Heart left ventricle (tissue), 16 donors: ENCODE results near the gene DSCAML1. TPM values are rescaled to one million over a fixed set of nuclear protein-coding genes. Genes with fewer than 3 reads are reported as not detected.

Source experiments
- ATAC-seq, 4 donors: fragments of 200-7000 bp; cut with Tn5 transposase; one replicate each; pipeline ENCODE4 v1.9.1; 2020 to 2022; ENCODE audit warnings: moderate library complexity in 4 of 4, mild to moderate bottlenecking in 3 of 4, moderate number of reproducible peaks in 1 of 4
- DNase-seq, 5 donors: peaks; one replicate each; pipeline ENCODE4 v3.0.0-alpha.2; 2020
- H3K27ac ChIP-seq, 12 donors: fragments of 200-600 bp; sonication (generic) in 4 of 12; one replicate each; pipeline versions ENCODE4 v1.5.0 to v1.8.0; 2016 to 2022; ENCODE audit warnings: mild to moderate bottlenecking in 2 of 12
- H3K27me3 ChIP-seq, 9 donors: fragments of 200-600 bp; sonication (generic) in 2 of 9; one replicate each; pipeline versions ENCODE4 v1.5.1 to v1.8.0; 2016 to 2022; ENCODE audit warnings: mild to moderate bottlenecking in 3 of 9
- H3K36me3 ChIP-seq, 9 donors: fragments of 200-600 bp; sonication (generic) in 2 of 9; one replicate each; pipeline versions ENCODE4 v1.5.0 to v1.8.0; 2018 to 2022; ENCODE audit warnings: mild to moderate bottlenecking in 2 of 9
- H3K4me1 ChIP-seq, 12 donors: fragments of 200-600 bp; sonication (generic) in 4 of 12; one replicate each; pipeline versions ENCODE4 v1.5.0 to v1.8.0; 2016 to 2022; ENCODE audit warnings: mild to moderate bottlenecking in 3 of 12
- H3K4me3 ChIP-seq, 12 donors: fragments of 200-600 bp; sonication (generic) in 4 of 12; one replicate each; pipeline versions ENCODE4 v1.5.0 to v1.8.0; 2017 to 2022; ENCODE audit warnings: mild to moderate bottlenecking in 9 of 12, moderate library complexity in 4 of 12
- H3K9me3 ChIP-seq, 12 donors: fragments of 200-600 bp; sonication (generic) in 4 of 12; one replicate each; pipeline versions ENCODE4 v1.5.0 to v1.8.0; 2016 to 2022; ENCODE audit warnings: mild to moderate bottlenecking in 1 of 12
- POLR2A ChIP-seq, 2 donors: fragments of 450-650 bp; IDR thresholded peaks; one replicate each; pipeline ENCODE4 v1.6.1; 2017; ENCODE audit warnings: antibody characterized with exemption in 2 of 2, mild to moderate bottlenecking in 2 of 2, moderate library complexity in 2 of 2
- WGBS, 4 donors: extraction: QIAGEN DNeasy Blood & Tissue Kit in 2 of 4; methylation state at CpG; one replicate each; pipeline versions ENCODE4 v1.1.5 to v1.1.7; 2013 to 2018; 5-methylcytosine and 5-hydroxymethylcytosine counted together
- intact Hi-C, 10 donors: fragments of 100-400 bp; cut with DNase I; formaldehyde crosslinking; loops; one replicate each; pipeline versions ENCODE4 v1.11.1 to v1.14.2; 2022
- long read RNA-seq, 3 donors: library from polyadenylated mRNA; unstranded; transcript quantifications; one replicate each; pipeline ENCODE4 v2.0.0, GENCODE V29; 2020 to 2021
- polyA plus RNA-seq, 2 donors: library from polyadenylated mRNA; stranded (reverse); fragments of 200-250 nt; gene quantifications; one replicate each; pipeline ENCODE4 v1.2.3, GENCODE V29; 2013
- total RNA-seq, 9 donors: library from RNA; depleted of rRNA in 2 of 9; stranded (reverse); fragments of >200 nt in 2 of 9; fragmentation: NEBNext Ultra II Directional in 3 of 9; extraction: Animal tissue kit (Norgen Biotek cat#: 25700) in 3 of 9; gene quantifications; one replicate each; pipeline versions ENCODE4 v1.1.0 to v1.2.4, GENCODE V29; 2016 to 2023
- TF ChIP-seq, protein P1 (sequence below), 12 donors: fragments of 200-600 bp; sonication (generic) in 4 of 12; IDR thresholded peaks; one replicate each; pipeline versions ENCODE4 v1.5.0 to v1.8.0; 2018 to 2022; ENCODE audit warnings: antibody characterized with exemption in 12 of 12, mild to moderate bottlenecking in 5 of 12
- donor health status: ischemic (EF 13 %, LVEDD 7.1; RV severe dilation, severe dysfunction).
- donor health status: healthy with polysubstance abuse.
- donor health status: DM: no; HTN: yes; CAD: no.
- donor health status: DM: no; HTN: no; CAD: no.
- donor health status: ischemic (EF 25% LVEDD 6.9; RV normal size, moderate dysfunction).
- donor health status: ischemic (EF 25% LVEDD 5.7; RV mildly dilated, moderate dysfunction).
- donor health status: healthy.
- donor health status: DM: yes; HTN: yes; CAD: no.
- donor health status: ischemic (EF 35%, LVEDD 5.7; RV mildly dilated, moderate dysfunction).
- donor health status: nonischemic (EF 11% LVEDD 7.7; RV severe dilation, severe dysfunction).
- donor health status: DM: yes; HTN: yes; CAD: no.
- donor health status: PGD.
- donor health status: ischemic (EF 29% LVEDD 5.4; RV normal size, mild dysfunction).
- donor health status: nonischemic (EF 23%, LVEDD 6.1; RV moderate dilation, normal function).

Gene DSCAML1, protein sequence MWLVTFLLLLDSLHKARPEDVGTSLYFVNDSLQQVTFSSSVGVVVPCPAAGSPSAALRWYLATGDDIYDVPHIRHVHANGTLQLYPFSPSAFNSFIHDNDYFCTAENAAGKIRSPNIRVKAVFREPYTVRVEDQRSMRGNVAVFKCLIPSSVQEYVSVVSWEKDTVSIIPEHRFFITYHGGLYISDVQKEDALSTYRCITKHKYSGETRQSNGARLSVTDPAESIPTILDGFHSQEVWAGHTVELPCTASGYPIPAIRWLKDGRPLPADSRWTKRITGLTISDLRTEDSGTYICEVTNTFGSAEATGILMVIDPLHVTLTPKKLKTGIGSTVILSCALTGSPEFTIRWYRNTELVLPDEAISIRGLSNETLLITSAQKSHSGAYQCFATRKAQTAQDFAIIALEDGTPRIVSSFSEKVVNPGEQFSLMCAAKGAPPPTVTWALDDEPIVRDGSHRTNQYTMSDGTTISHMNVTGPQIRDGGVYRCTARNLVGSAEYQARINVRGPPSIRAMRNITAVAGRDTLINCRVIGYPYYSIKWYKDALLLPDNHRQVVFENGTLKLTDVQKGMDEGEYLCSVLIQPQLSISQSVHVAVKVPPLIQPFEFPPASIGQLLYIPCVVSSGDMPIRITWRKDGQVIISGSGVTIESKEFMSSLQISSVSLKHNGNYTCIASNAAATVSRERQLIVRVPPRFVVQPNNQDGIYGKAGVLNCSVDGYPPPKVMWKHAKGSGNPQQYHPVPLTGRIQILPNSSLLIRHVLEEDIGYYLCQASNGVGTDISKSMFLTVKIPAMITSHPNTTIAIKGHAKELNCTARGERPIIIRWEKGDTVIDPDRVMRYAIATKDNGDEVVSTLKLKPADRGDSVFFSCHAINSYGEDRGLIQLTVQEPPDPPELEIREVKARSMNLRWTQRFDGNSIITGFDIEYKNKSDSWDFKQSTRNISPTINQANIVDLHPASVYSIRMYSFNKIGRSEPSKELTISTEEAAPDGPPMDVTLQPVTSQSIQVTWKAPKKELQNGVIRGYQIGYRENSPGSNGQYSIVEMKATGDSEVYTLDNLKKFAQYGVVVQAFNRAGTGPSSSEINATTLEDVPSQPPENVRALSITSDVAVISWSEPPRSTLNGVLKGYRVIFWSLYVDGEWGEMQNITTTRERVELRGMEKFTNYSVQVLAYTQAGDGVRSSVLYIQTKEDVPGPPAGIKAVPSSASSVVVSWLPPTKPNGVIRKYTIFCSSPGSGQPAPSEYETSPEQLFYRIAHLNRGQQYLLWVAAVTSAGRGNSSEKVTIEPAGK (N-terminal part only)
- 1 to 10 TPM in 3 of 9 donors, under 1 TPM in 6; 0.05 to 1.7 (median 0.81) TPM for total RNA-seq
- under 1 TPM; 0.11 to 0.76 TPM for polyA plus RNA-seq
- long read RNA-seq, donor 1 = 0 reads
- long read RNA-seq, donor 2 = 0 reads
- long read RNA-seq, donor 3 = 0 reads

DNA sequence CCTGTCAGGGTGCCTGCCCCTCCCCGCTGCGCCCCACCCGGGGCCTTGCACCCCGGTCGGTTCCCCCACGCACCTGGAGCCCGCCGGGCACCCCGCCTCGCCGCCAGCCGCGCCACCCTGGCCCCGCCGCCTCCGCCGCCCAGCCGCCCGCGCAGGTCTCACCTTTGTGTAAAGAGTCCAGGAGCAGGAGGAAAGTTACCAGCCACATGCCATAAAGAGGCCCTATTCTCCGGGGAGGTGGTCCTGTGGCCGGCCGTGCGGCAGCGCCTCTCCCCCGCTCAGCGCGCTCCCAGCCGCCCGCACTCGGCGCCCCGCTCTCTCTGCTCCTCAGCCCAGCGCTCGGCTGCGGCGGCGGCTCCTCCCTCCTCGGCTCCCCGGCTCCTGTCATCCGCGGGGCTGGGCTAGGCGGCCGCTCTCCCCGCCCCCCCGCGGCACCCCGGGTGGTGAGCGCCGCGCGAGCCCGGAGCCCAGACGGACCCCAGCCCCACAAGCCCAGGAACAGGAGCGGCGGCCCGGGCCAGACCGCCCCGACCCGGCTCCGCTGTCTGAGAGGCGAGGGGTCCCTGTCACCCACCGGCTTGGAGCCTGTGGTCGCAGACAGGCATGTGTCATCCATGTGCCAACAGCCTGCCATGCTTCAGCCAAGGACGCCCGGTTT is at the start of gene DSCAML1:
DSCAML1 (minus strand) TSS at position 345 of the 658 bp plus-strand sequence; CDS start at position 208, 137 bp downstream.
- TF ChIP-seq, protein P1, sequence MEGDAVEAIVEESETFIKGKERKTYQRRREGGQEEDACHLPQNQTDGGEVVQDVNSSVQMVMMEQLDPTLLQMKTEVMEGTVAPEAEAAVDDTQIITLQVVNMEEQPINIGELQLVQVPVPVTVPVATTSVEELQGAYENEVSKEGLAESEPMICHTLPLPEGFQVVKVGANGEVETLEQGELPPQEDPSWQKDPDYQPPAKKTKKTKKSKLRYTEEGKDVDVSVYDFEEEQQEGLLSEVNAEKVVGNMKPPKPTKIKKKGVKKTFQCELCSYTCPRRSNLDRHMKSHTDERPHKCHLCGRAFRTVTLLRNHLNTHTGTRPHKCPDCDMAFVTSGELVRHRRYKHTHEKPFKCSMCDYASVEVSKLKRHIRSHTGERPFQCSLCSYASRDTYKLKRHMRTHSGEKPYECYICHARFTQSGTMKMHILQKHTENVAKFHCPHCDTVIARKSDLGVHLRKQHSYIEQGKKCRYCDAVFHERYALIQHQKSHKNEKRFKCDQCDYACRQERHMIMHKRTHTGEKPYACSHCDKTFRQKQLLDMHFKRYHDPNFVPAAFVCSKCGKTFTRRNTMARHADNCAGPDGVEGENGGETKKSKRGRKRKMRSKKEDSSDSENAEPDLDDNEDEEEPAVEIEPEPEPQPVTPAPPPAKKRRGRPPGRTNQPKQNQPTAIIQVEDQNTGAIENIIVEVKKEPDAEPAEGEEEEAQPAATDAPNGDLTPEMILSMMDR (IDR thresholded peaks at IDR 0.05) = no peak
- no peak for TF ChIP-seq POLR2A (IDR thresholded peaks at IDR 0.05)
- Histone ChIP-seq H3K4me3 (peak within 1 kb of the TSS; percentile 23 to 51 (median 39)), H3K9me3 (no peaks in the 10 kb centered on the region), H3K36me3 (peaks cover 0 to 6% (median 0%) of the 10 kb centered on the region in 9 donors), H3K27me3 (peaks cover 19 to 58% (median 30%) of the 10 kb centered on the region in 9 donors), H3K27ac (no peak within 1 kb of the TSS), H3K4me1 (peaks cover 7 to 23% (median 16%) of the 10 kb centered on the region in 12 donors)
- peak in 3 of 4 donors; percentile 61 to 86 (median 65) for ATAC-seq
- 3 to 5% (median 4%) methylated on average over 11 to 66 of the region's 66 CpGs for WGBS, 4 donors
- peak in 2 of 5 donors; percentile 48 to 66 for DNase-seq
- intact Hi-C loops = no loop called here

DNA sequence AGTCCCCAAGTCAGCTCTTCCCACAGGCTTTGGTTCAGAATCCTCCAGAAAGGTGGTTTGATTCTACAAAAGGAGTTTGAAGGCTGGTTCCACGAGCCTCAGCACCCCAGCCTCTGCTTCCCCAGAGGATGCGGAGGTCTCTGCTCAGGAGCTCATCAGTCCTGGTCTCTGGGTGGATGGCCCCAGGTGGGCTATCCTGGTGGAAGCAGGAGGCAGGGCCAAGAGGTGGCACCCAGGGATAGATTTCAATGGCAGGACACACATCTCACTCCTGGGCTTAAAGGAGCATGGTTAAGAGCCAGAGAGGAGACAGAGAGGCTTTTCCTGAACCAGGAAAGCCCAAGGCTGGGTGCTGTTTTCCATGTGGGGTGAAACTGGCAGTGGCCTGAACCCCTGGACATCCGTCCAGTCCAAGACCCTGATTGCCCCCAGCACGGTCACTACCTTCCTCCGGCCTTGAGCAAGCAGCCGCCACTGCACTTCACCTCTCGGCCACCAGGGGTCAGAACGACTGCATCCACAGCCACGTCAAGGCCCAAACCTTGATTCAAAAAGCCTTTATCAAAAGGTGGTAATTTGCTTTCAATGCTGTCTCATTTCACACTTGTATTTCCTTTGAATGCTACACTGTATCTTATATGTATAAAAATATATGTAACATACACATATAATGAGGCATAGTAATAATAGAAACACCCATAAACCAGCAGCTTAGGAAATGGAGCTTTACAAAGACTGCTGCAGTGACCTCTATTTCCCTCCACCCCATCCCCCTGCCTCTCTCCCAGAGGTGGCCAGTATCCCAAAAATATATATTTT is 46.9 kb upstream of the DSCAML1 start:
- ATAC-seq (peak in 3 of 4 donors; percentile 76 to 83 (median 81)), DNase-seq (peak; percentile 77 to 90 (median 83))
- Histone ChIP-seq H3K9me3 (peaks cover 0 to 4% (median 0%) of the 10 kb centered on the region in 12 donors), H3K4me3 (no peak overlapping the region), H3K36me3 (peaks cover 0 to 36% (median 13%) of the 10 kb centered on the region in 9 donors), H3K27ac (peak overlapping the region in 2 of 12 donors; percentile 16 to 20), H3K4me1 (peaks cover 0 to 23% (median 9%) of the 10 kb centered on the region in 12 donors), H3K27me3 (no peaks in the 10 kb centered on the region)
- intact Hi-C loops = loop anchor here (1.0 to 10.0 kb wide), 11 partner anchors 33 to 211 kb away; partner anchors contain the start of gene FXYD6 (in 1 of the 10)
- TF ChIP-seq, protein P1 (IDR thresholded peaks at IDR 0.05) = peak; percentile 97 to 100 (median 99)
- TF ChIP-seq POLR2A (IDR thresholded peaks at IDR 0.05) = no peak
- 20 to 26% (median 23%) methylated on average over 9 of the region's 9 CpGs for WGBS, 4 donors
